ENCODE data around the gene GAB2. TPM values are rescaled to one million over a fixed set of nuclear protein-coding genes. Genes with fewer than 3 reads are reported as not detected.
A peak's percentile ranks its signal among the peaks of the same experiment; 100 is the strongest.

The GAB2 gene
- total RNA-seq, 1 experiment from 2014 or later, result 3.3 TPM

GRCh38 chr11:78205691-78206090 is 211.9 kb downstream of the GAB2 start:
- H2BK120ac ChIP-seq (ENCODE audit: low read depth, low read length, poor library complexity, severe bottlenecking), result no peak overlapping the region
- no peak for TF ChIP-seq CTCF (conservative IDR thresholded peaks at IDR 0.05)
- Mint-ChIP-seq H3K27me3 (ENCODE audit: low read depth) (no peaks in the 10 kb centered on the region; the same call in 1 of the 2 replicates), H3K4me3 (no peak overlapping the region), H3K9me3 (no peaks in the 10 kb centered on the region), H3K36me3 (ENCODE audit: insufficient read depth in 1 of 3, low read depth in 3 of 3) (peaks cover 8 to 24% (median 17%) of the 10 kb centered on the region in 3 experiments; a peak in 6 of 7 replicates), H3K27ac (peak overlapping the region in 1 of 3 experiments; percentile 16; a peak in 1 of 7 replicates), H3K4me1 (peaks cover 13 to 17% of the 10 kb centered on the region in 2 experiments)
- H3T11ph ChIP-seq (ENCODE audit: low read length), result no peak overlapping the region
- no peak overlapping the region for H2BK5ac ChIP-seq (ENCODE audit: insufficient read length, low read length)
- H3K27me3 ChIP-seq (ENCODE audit: insufficient read depth, low read length), result no peaks in the 10 kb centered on the region
- H4K91ac ChIP-seq (ENCODE audit: insufficient read length, low read depth, low read length), result no peak overlapping the region
- H2AK5ac ChIP-seq (ENCODE audit: insufficient read length, low read length), result no peak overlapping the region
- H3K23ac ChIP-seq (ENCODE audit: insufficient read length, low read depth, low read length), result no peak overlapping the region
- no peak overlapping the region for H3K56ac ChIP-seq (ENCODE audit: insufficient read length, low read depth, low read length)
- no CpG with 5 or more reads among the region's 7 CpGs for WGBS (ENCODE audit: extremely low coverage, insufficient read length, low lambda C conversion rate)
- no peaks in the 10 kb centered on the region for H3K9me3 ChIP-seq (ENCODE audit: control insufficient read depth, low read depth, low read length)
- H3K27ac ChIP-seq (ENCODE audit: insufficient read length, low read depth, low read length), result no peak overlapping the region
- no peak overlapping the region for H2BK15ac ChIP-seq (ENCODE audit: low read depth, low read length)
- no peak for DNase-seq
- H3K79me1 ChIP-seq (ENCODE audit: insufficient read depth, low read depth, low read length, poor library complexity, severe bottlenecking), result no peaks in the 10 kb centered on the region
- no peaks in the 10 kb centered on the region for H4K20me1 ChIP-seq (ENCODE audit: control insufficient read depth, insufficient read depth, insufficient read length)
- H2BK12ac ChIP-seq (ENCODE audit: insufficient read length, low read depth, low read length), result no peak overlapping the region
- no peak overlapping the region for H3K4me2 ChIP-seq (ENCODE audit: insufficient read depth, insufficient read length, low read length)
- H2BK20ac ChIP-seq (ENCODE audit: low read depth, low read length, poor library complexity, severe bottlenecking), result no peak overlapping the region
- no peaks in the 10 kb centered on the region for H3K79me2 ChIP-seq (ENCODE audit: insufficient read depth, low read length)
- no peak overlapping the region for H2AFZ ChIP-seq (ENCODE audit: low read length)
- no peak overlapping the region for H3K9ac ChIP-seq (ENCODE audit: extremely low read depth, insufficient read length, low read length)
- no peak overlapping the region for H4K8ac ChIP-seq (replicated peaks; ENCODE audit: insufficient read length, low read depth, low read length)
- no peak overlapping the region for H3K18ac ChIP-seq (ENCODE audit: insufficient read length, low read depth, low read length)
- H3K4me1 ChIP-seq (ENCODE audit: insufficient read depth, low read length), result no peaks in the 10 kb centered on the region
- H3K14ac ChIP-seq (ENCODE audit: insufficient read depth, low read length), result no peak overlapping the region
- H3K23me2 ChIP-seq (ENCODE audit: insufficient read length, low read depth, low read length, poor library complexity, severe bottlenecking), result no peaks in the 10 kb centered on the region
- no peak overlapping the region for H3K4ac ChIP-seq (ENCODE audit: low read depth, low read length)
- H4K5ac ChIP-seq (ENCODE audit: insufficient read length, low read depth, low read length), result no peak overlapping the region

Measured in H9 (cell line).